Measurements from ENCODE around the gene ARL4A.

- TF ChIP-seq, protein P1, sequence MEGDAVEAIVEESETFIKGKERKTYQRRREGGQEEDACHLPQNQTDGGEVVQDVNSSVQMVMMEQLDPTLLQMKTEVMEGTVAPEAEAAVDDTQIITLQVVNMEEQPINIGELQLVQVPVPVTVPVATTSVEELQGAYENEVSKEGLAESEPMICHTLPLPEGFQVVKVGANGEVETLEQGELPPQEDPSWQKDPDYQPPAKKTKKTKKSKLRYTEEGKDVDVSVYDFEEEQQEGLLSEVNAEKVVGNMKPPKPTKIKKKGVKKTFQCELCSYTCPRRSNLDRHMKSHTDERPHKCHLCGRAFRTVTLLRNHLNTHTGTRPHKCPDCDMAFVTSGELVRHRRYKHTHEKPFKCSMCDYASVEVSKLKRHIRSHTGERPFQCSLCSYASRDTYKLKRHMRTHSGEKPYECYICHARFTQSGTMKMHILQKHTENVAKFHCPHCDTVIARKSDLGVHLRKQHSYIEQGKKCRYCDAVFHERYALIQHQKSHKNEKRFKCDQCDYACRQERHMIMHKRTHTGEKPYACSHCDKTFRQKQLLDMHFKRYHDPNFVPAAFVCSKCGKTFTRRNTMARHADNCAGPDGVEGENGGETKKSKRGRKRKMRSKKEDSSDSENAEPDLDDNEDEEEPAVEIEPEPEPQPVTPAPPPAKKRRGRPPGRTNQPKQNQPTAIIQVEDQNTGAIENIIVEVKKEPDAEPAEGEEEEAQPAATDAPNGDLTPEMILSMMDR (IDR thresholded peaks at IDR 0.05), result peak in 1 of 3 donors; percentile 15
- TF ChIP-seq POLR2A (IDR thresholded peaks at IDR 0.05), result no peak
Observed at GRCh38 chr7:12683678-12684585, 3.5 kb upstream of the ARL4A start.
